Panc1 (cell line): Measurements from ENCODE around the gene COP1. TPM values are rescaled to one million over a fixed set of nuclear protein-coding genes. Genes with fewer than 3 reads are reported as not detected.
"Not testable (repeated sequence)": the region's sequence is repeated elsewhere in the genome, so short reads cannot be mapped to it uniquely, and the experiment has no call there.

Source experiments
- ATAC-seq: fragments of 200-7000 bp; cut with Tn5 transposase; 2 replicates; pipeline ENCODE4 v1.9.1; 2020; ENCODE audit warnings: mild to moderate bottlenecking, moderate library complexity
- BruUV-seq: library from RNA; stranded (reverse); fragments of 400-500 nt; replicated peaks from 2 replicates; lab custom pipeline; 2021; lab: Mats Ljungman, UMichigan
- CTCF ChIA-PET: fragments of 300-600 bp; sonication (Branson Sonifier 250); formaldehyde crosslinking; loops from one replicate; lab custom pipeline; 2022; ENCODE audit warnings: antibody characterized with exemption; lab: Charles Lee
- POLR2A ChIA-PET: fragments of 300-600 bp; sonication (Branson Sonifier 250); formaldehyde crosslinking; loops from one replicate; lab custom pipeline; 2022; ENCODE audit warnings: antibody characterized with exemption; lab: Charles Lee
- DNase-seq: peaks from one replicate; pipeline ENCODE4 v3.0.0-alpha.2; 2010; ENCODE audit warnings: low read depth, low spot score
- H3K27ac ChIP-seq: 2 replicates; pipeline ENCODE4 v1.5.1; 2011; ENCODE audit warnings: mild to moderate bottlenecking, low read length, inconsistent platforms
- H3K27me3 ChIP-seq: fragments of 200-500 bp; sonication (Bioruptor generic); 2 replicates; pipeline ENCODE4 v1.6.0; 2014; ENCODE audit warnings: low read length, inconsistent platforms; ENCODE audit not compliant: control insufficient read depth, insufficient read depth
- H3K36me3 ChIP-seq: fragments of 200-500 bp; sonication (Bioruptor generic); 2 replicates; pipeline ENCODE4 v1.5.1; 2014; ENCODE audit warnings: inconsistent platforms, mild to moderate bottlenecking, low read length, moderate library complexity; ENCODE audit not compliant: control insufficient read depth, insufficient read depth
- H3K4me1 ChIP-seq: 2 replicates; pipeline ENCODE4 v1.5.1; 2011; ENCODE audit warnings: inconsistent platforms, mild to moderate bottlenecking, low read length, moderate library complexity; ENCODE audit not compliant: control insufficient read depth, insufficient read depth
- H3K4me3 ChIP-seq, 2 experiments: 2 replicates each; pipeline ENCODE4 v1.5.1; 2011 to 2012; ENCODE audit warnings: low read depth in 2 of 2, low read length in 2 of 2, mild to moderate bottlenecking in 2 of 2, inconsistent platforms in 1 of 2, moderate library complexity in 1 of 2
- H3K9me3 ChIP-seq: fragments of 200-500 bp; sonication (Bioruptor generic); 2 replicates; pipeline ENCODE4 v1.5.1; 2014; ENCODE audit warnings: low read depth, mild to moderate bottlenecking, inconsistent platforms, low read length, moderate library complexity; ENCODE audit not compliant: control insufficient read depth, insufficient read depth
- CTCF ChIP-seq: fragments of 450-650 bp; IDR thresholded peaks from 2 replicates; pipeline ENCODE4 v1.5.1; 2017; ENCODE audit warnings: mild to moderate bottlenecking
- POLR2AphosphoS5 ChIP-seq: IDR thresholded peaks from 2 replicates; pipeline ENCODE4 v1.6.1; 2012; ENCODE audit warnings: mild to moderate bottlenecking, low read depth, low read length, moderate library complexity
- REST ChIP-seq, 2 experiments: IDR thresholded peaks; 2 replicates each; pipeline ENCODE4 v1.6.1; 2011 to 2012; ENCODE audit warnings: low read depth in 2 of 2, control low read depth in 1 of 2, low read length in 1 of 2, mild to moderate bottlenecking in 1 of 2, moderate library complexity in 1 of 2; ENCODE audit not compliant: insufficient read depth in 1 of 2
- SIN3A ChIP-seq: IDR thresholded peaks from 2 replicates; pipeline ENCODE4 v1.6.1; 2012; ENCODE audit warnings: low read depth, mild to moderate bottlenecking, low read length, moderate library complexity, borderline replicate concordance; ENCODE audit not compliant: insufficient read depth
- TCF7L2 ChIP-seq: IDR thresholded peaks from 2 replicates; pipeline ENCODE4 v1.6.1; 2011; ENCODE audit warnings: mild to moderate bottlenecking, low read depth, low read length, inconsistent platforms
- in situ Hi-C: cut with HindIII; loops from 2 replicates; pipeline ENCODE4 v1.10.0; 2016; ENCODE audit warnings: low sequenced_read_pairs, low pct_unique_long_range_greater_than_20kb
- intact Hi-C: fragments of 100-400 bp; cut with micrococcal nuclease; formaldehyde crosslinking; loops from one replicate; pipeline ENCODE4 v1.10.0; 2022; ENCODE audit not compliant: unreplicated experiment
- total RNA-seq: library from RNA; stranded (reverse); gene quantifications from one replicate; pipeline ENCODE4 v1.2.1, GENCODE V29; 2021; ENCODE audit not compliant: unreplicated experiment

Gene COP1
- total RNA-seq, 1 experiment from 2014 or later = 36.5 TPM

GRCh38 chr1:176029609-176030008 is 177.5 kb downstream of the COP1 start:
- in situ Hi-C loops = no loop called here
- no peak overlapping the region for H3K4me3 ChIP-seq
- no TSS peak for BruUV-seq
- H3K27ac ChIP-seq = no peak overlapping the region
- ATAC-seq (no peak), DNase-seq (no peak)
- H3K36me3 ChIP-seq = peaks cover 3% of the 10 kb centered on the region; the same call in 1 of the 2 replicates
- CTCF ChIA-PET = no interaction called here
- intact Hi-C loops = no loop called here
- no peaks in the 10 kb centered on the region for H3K27me3 ChIP-seq
- H3K9me3 ChIP-seq = no peaks in the 10 kb centered on the region
- peaks cover 12% of the 10 kb centered on the region for H3K4me1 ChIP-seq
- TF ChIP-seq TCF7L2 = no peak
- no peak for TF ChIP-seq SIN3A
- no peak for TF ChIP-seq REST (IDR thresholded peaks at IDR 0.05; ENCODE audit: insufficient read depth in 1 of 2, low read depth in 2 of 2, low read length in 1 of 2)
- no peak for TF ChIP-seq POLR2AphosphoS5
- no peak for TF ChIP-seq CTCF
- POLR2A ChIA-PET = no interaction called here

- ATAC-seq (no peak), DNase-seq (no peak)
- no peak for TF ChIP-seq SIN3A
- Histone ChIP-seq H3K27me3 (no peaks in the 10 kb centered on the region), H3K27ac (no peak overlapping the region), H3K36me3 (peaks cover 3% of the 10 kb centered on the region; the same call in 1 of the 2 replicates), H3K4me3 (no peak overlapping the region), H3K9me3 (no peaks in the 10 kb centered on the region), H3K4me1 (peaks cover 10% of the 10 kb centered on the region)
- no TSS peak for BruUV-seq
- intact Hi-C loops (no loop called here), in situ Hi-C loops (no loop called here)
- POLR2A ChIA-PET = no interaction called here
- CTCF ChIA-PET = no interaction called here
Measured at GRCh38 chr1:176029155-176029554, 177.9 kb downstream of the COP1 start.

- DNase-seq = not testable (repeated sequence)
Measured at GRCh38 chr1:176027934-176028333, 179.2 kb downstream of the COP1 start.

More at GRCh38 chr1:176027934-176028333, 179.2 kb downstream of the COP1 start:
- H3K9me3 ChIP-seq, BruUV-seq, CTCF ChIA-PET, H3K27ac ChIP-seq, H3K36me3 ChIP-seq, intact Hi-C loops, H3K27me3 ChIP-seq, H3K4me3 ChIP-seq, ATAC-seq, H3K4me1 ChIP-seq, in situ Hi-C loops: not testable (repeated sequence)
- POLR2A ChIA-PET = interaction anchor here (0.7 kb wide), 1 partner anchor 12 kb away, joined by 5 read pairs; no protein-coding TSS in a partner anchor
